Lower leg skin (tissue), 3 donors: Measurements from ENCODE around the gene PRTG.

Source experiments
- CTCF ChIP-seq, 3 donors: fragments of 450-650 bp; IDR thresholded peaks; one replicate each; pipeline ENCODE4 v1.5.1; 2016; ENCODE audit warnings: antibody characterized with exemption in 3 of 3, mild to moderate bottlenecking in 3 of 3, moderate library complexity in 2 of 3
- POLR2A ChIP-seq, 2 donors: fragments of 450-650 bp; IDR thresholded peaks; one replicate each; pipeline ENCODE4 v1.6.1; 2016 to 2017; ENCODE audit warnings: antibody characterized with exemption in 2 of 2, mild to moderate bottlenecking in 1 of 2, moderate library complexity in 1 of 2

- TF ChIP-seq CTCF (IDR thresholded peaks at IDR 0.05) (no peak), POLR2A (IDR thresholded peaks at IDR 0.05) (no peak)
These were observed 21.3 kb downstream of the PRTG start for GRCh38 chr15:55721554-55722185.
